NT2/D1 (cell line): Measurements from ENCODE around the gene CUEDC1.

ENCODE experiments used
- DNase-seq: peaks from one replicate; pipeline ENCODE4 v3.0.0-alpha.2; 2011; ENCODE audit warnings: low read depth, low spot score
- H3K27me3 ChIP-seq: 2 replicates; pipeline ENCODE4 v1.6.0; 2011; ENCODE audit warnings: mild to moderate bottlenecking; ENCODE audit not compliant: insufficient read length, insufficient read depth
- H3K36me3 ChIP-seq: 2 replicates; pipeline ENCODE4 v1.6.1; 2011; ENCODE audit warnings: mild to moderate bottlenecking, low read length, mixed read lengths; ENCODE audit not compliant: insufficient read depth, insufficient read length
- H3K4me1 ChIP-seq: 2 replicates; pipeline ENCODE4 v1.5.1; 2011; ENCODE audit not compliant: insufficient read depth, insufficient read length
- H3K4me3 ChIP-seq: 2 replicates; pipeline ENCODE4 v1.5.1; 2011; ENCODE audit warnings: low read depth; ENCODE audit not compliant: insufficient read length
- H3K9ac ChIP-seq: 2 replicates; pipeline ENCODE4 v1.6.0; 2011; ENCODE audit warnings: low read depth; ENCODE audit not compliant: insufficient read length
- H3K9me3 ChIP-seq: 2 replicates; pipeline ENCODE4 v1.5.1; 2011; ENCODE audit warnings: mild to moderate bottlenecking, low read length; ENCODE audit not compliant: insufficient read depth
- SUZ12 ChIP-seq: IDR thresholded peaks from 2 replicates; pipeline ENCODE4 v1.6.1; 2011; ENCODE audit not compliant: insufficient read length, insufficient read depth; ENCODE audit errors: extremely low read depth
- YY1 ChIP-seq: IDR thresholded peaks from 2 replicates; pipeline ENCODE4 v1.6.1; 2011; ENCODE audit not compliant: insufficient read length, insufficient read depth
- ZNF274 ChIP-seq: IDR thresholded peaks from 2 replicates; pipeline ENCODE4 v1.6.1; 2011; ENCODE audit warnings: mild to moderate bottlenecking, low read depth, low read length

CUEDC1 gene

GRCh38 chr17:57861000-57861789 is 94.0 kb downstream of the CUEDC1 start:
- DNase-seq = no peak
- TF ChIP-seq SUZ12 = no peak
- peaks cover 25% of the 10 kb centered on the region for H3K4me1 ChIP-seq
- peak overlapping the region; percentile 70 for H3K9ac ChIP-seq
- H3K9me3 ChIP-seq = no peaks in the 10 kb centered on the region
- H3K27me3 ChIP-seq = peaks cover 23% of the 10 kb centered on the region
- peak overlapping the region; percentile 45 for H3K4me3 ChIP-seq
- peaks cover 25% of the 10 kb centered on the region for H3K36me3 ChIP-seq

GRCh38 chr17:57860414-57860999 is 94.7 kb downstream of the CUEDC1 start:
- H3K4me1 ChIP-seq = peaks cover 25% of the 10 kb centered on the region

DNA sequence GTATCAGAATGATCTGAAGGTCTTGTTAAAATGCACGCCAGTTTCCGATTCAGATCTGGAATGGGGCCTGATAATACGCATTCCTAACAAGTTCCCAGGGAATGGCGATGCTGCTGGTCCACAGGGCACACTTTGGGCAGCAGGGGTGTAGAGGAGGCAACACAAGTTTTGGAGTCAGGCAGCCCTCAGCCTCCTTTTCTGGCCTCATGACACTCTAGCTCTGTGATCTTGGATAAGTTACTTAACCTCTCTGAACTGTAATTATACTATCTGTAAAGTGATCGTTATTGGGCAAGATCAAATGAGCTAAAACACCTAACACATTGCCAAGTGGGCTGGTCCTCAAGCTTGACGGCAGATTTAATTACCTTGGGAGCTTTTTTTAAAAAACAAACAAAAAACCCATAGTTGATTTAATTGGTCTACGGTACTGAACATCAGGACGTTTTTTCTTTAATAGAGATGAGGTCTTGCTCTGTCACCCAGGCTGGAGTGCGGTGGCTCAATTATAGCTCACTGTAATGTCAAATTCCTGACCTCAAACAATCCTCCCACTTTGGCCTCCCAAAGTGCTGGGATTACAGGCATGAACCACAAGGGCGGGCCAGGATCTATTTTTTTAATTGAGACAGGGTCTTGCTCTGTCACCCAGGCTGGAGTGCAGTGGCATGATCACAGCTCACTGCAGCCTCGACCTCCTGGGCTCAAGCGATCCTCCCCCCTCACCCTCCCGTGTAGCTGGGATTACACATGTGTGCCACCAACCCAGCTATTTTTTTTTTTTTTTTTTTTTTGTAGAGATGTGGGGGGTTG is 95.4 kb downstream of the CUEDC1 start:
- Histone ChIP-seq H3K4me3 (no peak overlapping the region), H3K9me3 (no peaks in the 10 kb centered on the region), H3K9ac (no peak overlapping the region), H3K36me3 (peaks cover 15% of the 10 kb centered on the region), H3K4me1 (peaks cover 22% of the 10 kb centered on the region), H3K27me3 (peaks cover 23% of the 10 kb centered on the region)
- no peak for DNase-seq
- TF ChIP-seq ZNF274 = no peak
- no peak for TF ChIP-seq YY1
- no peak for TF ChIP-seq SUZ12

More at GRCh38 chr17:57860414-57860999, 94.7 kb downstream of the CUEDC1 start:
- TF ChIP-seq YY1 (no peak), ZNF274 (no peak), SUZ12 (no peak)
- H3K36me3 ChIP-seq = peaks cover 21% of the 10 kb centered on the region
- peaks cover 23% of the 10 kb centered on the region for H3K27me3 ChIP-seq
- no peak for DNase-seq
- H3K4me3 ChIP-seq = peak overlapping the region; percentile 45
- peak overlapping the region; percentile 70 for H3K9ac ChIP-seq
- no peaks in the 10 kb centered on the region for H3K9me3 ChIP-seq

DNA sequence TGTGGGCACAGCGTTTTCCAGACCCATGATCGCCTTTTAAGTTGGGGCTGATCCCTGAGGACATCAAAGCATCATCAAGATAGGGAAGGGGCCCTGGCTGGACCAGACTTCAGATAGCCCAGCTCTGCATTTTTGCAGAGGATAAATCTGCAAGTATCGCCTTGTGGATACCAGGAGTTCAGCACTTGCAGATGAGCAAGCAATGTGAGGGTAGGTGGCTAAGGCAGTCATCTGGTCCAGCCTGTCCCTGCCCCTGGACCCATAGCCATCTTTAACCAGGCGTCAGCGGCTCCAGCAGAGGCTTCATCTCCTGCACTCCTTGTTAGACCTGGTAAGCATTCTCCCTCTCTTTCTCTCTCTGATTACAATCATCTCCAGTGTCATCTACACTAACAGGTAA is 96.4 kb downstream of the CUEDC1 start:
- H3K4me3 ChIP-seq = no peak overlapping the region
- peaks cover 19% of the 10 kb centered on the region for H3K4me1 ChIP-seq
- H3K27me3 ChIP-seq = peaks cover 23% of the 10 kb centered on the region
- peaks cover 8% of the 10 kb centered on the region for H3K36me3 ChIP-seq
- DNase-seq = no peak
- no peak for TF ChIP-seq SUZ12
- no peak for TF ChIP-seq ZNF274
- TF ChIP-seq YY1 = no peak
- H3K9me3 ChIP-seq = no peaks in the 10 kb centered on the region
- H3K9ac ChIP-seq = no peak overlapping the region

DNA sequence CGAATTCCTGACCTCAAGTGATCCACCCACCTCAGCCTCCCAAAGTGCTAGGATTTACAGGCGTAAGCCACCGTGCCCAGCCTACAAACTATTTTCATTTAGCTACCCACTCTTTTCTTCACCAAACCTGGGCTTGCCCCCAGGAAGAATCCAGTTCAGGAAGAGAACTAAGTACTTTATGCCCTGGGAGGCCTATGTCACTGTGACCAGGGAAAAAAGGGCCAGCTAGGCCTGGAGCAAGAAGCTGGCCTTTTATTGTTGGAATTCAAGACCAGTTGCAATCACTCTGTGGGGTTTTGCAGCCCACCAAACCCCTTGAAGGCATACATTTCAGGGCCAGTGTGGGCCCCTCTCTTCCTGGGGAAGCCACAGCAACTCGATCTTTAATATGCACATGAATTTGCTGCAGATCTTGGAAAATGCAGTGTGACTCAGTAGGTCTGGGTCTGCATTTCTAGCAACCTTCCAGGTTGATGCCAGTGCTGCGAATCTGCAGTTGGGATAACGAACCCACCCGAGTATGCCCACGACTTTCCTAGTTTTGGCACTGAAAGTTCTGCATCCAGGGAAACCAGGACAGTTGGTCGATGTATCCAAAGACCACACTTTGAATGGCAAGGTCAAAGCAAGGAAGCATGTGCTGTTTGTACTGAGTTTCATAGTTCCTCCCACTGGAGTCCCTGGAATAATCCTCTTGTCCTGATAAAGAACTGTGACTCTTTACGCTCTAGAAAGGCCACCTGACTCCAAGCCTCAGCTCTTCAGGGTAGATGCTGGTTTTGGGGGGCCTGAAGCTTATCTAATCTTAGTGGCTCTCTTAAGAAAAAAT is 98.2 kb downstream of the CUEDC1 start:
- H3K27me3 ChIP-seq = peaks cover 17% of the 10 kb centered on the region
- no peaks in the 10 kb centered on the region for H3K36me3 ChIP-seq
- H3K4me3 ChIP-seq = no peak overlapping the region
- no peak for DNase-seq
- no peaks in the 10 kb centered on the region for H3K9me3 ChIP-seq
- TF ChIP-seq SUZ12 (no peak), YY1 (no peak), ZNF274 (no peak)
- peaks cover 9% of the 10 kb centered on the region for H3K4me1 ChIP-seq
- no peak overlapping the region for H3K9ac ChIP-seq

DNA sequence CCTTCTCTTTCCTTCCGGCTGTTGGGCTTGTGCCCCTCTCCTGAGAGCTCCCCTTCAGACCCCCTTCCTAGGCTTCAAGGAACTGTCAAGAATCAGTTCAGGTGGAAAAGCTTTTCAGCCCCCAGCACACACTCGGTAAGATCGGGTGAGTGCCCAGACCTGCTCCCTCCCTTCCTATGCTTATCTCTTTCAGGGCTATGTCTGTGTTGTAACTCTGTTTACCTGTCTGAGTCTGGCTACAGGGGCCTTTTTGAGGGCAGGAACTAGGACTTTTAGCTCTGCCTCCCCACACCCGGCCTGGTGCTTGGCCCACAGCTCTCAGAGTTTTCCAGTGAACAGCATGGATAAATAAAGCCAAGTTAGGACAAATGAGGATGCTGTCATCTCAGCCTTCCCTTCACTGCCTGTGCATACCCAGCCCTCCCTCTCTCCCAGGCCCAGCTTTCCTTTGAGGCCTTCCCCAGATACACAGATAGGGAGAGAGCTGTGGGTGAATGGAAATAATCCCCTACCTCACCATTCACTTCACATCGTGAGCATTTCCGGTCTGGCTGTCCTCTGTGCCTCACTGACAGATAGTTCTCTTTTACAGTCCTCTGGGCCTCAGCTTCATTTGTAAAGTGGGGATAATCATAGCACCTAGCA is 99.7 kb downstream of the CUEDC1 start:
- peaks cover 4% of the 10 kb centered on the region for H3K4me1 ChIP-seq
- H3K4me3 ChIP-seq = no peak overlapping the region
- TF ChIP-seq SUZ12 (no peak), YY1 (no peak), ZNF274 (no peak)
- no peak overlapping the region for H3K9ac ChIP-seq
- H3K27me3 ChIP-seq = peaks cover 2% of the 10 kb centered on the region
- DNase-seq = no peak
- H3K36me3 ChIP-seq = no peaks in the 10 kb centered on the region
- no peaks in the 10 kb centered on the region for H3K9me3 ChIP-seq
